ES-I3 (cell line): Measurements from ENCODE around the gene DCXR.

Experiments used
- H3K36me3 ChIP-seq: 2 replicates; pipeline ENCODE4 v1.6.1; 2013; ENCODE audit warnings: mild to moderate bottlenecking, low read length, control low read depth, moderate library complexity; ENCODE audit not compliant: insufficient read depth
- H3K4me1 ChIP-seq: 2 replicates; pipeline ENCODE4 v1.6.1; 2013; ENCODE audit warnings: mild to moderate bottlenecking, control low read depth, low read length; ENCODE audit not compliant: insufficient read depth
- H3K9ac ChIP-seq: 2 replicates; pipeline ENCODE4 v1.6.1; 2013; ENCODE audit warnings: low read depth, mild to moderate bottlenecking, low read length, moderate library complexity
- H3K9me3 ChIP-seq: 2 replicates; pipeline ENCODE4 v1.6.1; 2013; ENCODE audit warnings: mild to moderate bottlenecking, low read length, moderate library complexity; ENCODE audit not compliant: control insufficient read depth, insufficient read depth

DCXR gene

GRCh38 chr17:82037092-82037888 is at the start of gene DCXR:
Gene DCXR, minus strand, starts transcription at chr17:82037697. Its CDS starts 15 bp downstream, at chr17:82037682.
- H3K9me3 ChIP-seq, result no peaks in the 10 kb centered on the region
- peak within 1 kb of the TSS; percentile 87 for H3K9ac ChIP-seq
- H3K4me1 ChIP-seq, result peaks cover 2% of the 10 kb centered on the region; the same call in 1 of the 2 replicates
- no peaks in the 10 kb centered on the region for H3K36me3 ChIP-seq

- Histone ChIP-seq H3K9me3 (no peaks in the 10 kb centered on the region), H3K4me1 (no peaks in the 10 kb centered on the region), H3K9ac (no peak overlapping the region), H3K36me3 (peaks cover 34% of the 10 kb centered on the region)
These were observed 48.7 kb upstream of the DCXR start for GRCh38 chr17:82085931-82086764.

GRCh38 chr17:82085031-82085861 is 47.7 kb upstream of the DCXR start:
- H3K36me3 ChIP-seq, result peaks cover 32% of the 10 kb centered on the region
- H3K4me1 ChIP-seq, result no peaks in the 10 kb centered on the region

GRCh38 chr17:82084373-82085030 is 47.0 kb upstream of the DCXR start:
- Histone ChIP-seq H3K4me1 (no peaks in the 10 kb centered on the region), H3K9ac (no peak overlapping the region), H3K36me3 (peaks cover 32% of the 10 kb centered on the region), H3K9me3 (no peaks in the 10 kb centered on the region)

More at GRCh38 chr17:82085031-82085861, 47.7 kb upstream of the DCXR start:
- no peaks in the 10 kb centered on the region for H3K9me3 ChIP-seq
- no peak overlapping the region for H3K9ac ChIP-seq

GRCh38 chr17:82083533-82084359 is 46.2 kb upstream of the DCXR start:
- Histone ChIP-seq H3K36me3 (peaks cover 32% of the 10 kb centered on the region), H3K9ac (no peak overlapping the region), H3K4me1 (no peaks in the 10 kb centered on the region), H3K9me3 (no peaks in the 10 kb centered on the region)

GRCh38 chr17:82083009-82083408 is 45.5 kb upstream of the DCXR start:
- peaks cover 27% of the 10 kb centered on the region for H3K36me3 ChIP-seq
- no peaks in the 10 kb centered on the region for H3K9me3 ChIP-seq
- H3K4me1 ChIP-seq, result no peaks in the 10 kb centered on the region
- H3K9ac ChIP-seq, result no peak overlapping the region

- H3K9me3 ChIP-seq, result no peaks in the 10 kb centered on the region
- H3K9ac ChIP-seq, result no peak overlapping the region
- peaks cover 27% of the 10 kb centered on the region for H3K36me3 ChIP-seq
- H3K4me1 ChIP-seq, result no peaks in the 10 kb centered on the region
These were observed 45.0 kb upstream of the DCXR start for GRCh38 chr17:82082456-82082855.

GRCh38 chr17:82081966-82082365 is 44.5 kb upstream of the DCXR start:
- H3K9me3 ChIP-seq, result no peaks in the 10 kb centered on the region
- H3K36me3 ChIP-seq, result peaks cover 27% of the 10 kb centered on the region
- H3K9ac ChIP-seq, result no peak overlapping the region
- no peaks in the 10 kb centered on the region for H3K4me1 ChIP-seq

- Histone ChIP-seq H3K4me1 (no peaks in the 10 kb centered on the region), H3K36me3 (peaks cover 27% of the 10 kb centered on the region), H3K9ac (no peak overlapping the region), H3K9me3 (no peaks in the 10 kb centered on the region)
These were observed 44.0 kb upstream of the DCXR start for GRCh38 chr17:82081546-82081945.

- Histone ChIP-seq H3K36me3 (peaks cover 27% of the 10 kb centered on the region), H3K9me3 (no peaks in the 10 kb centered on the region), H3K4me1 (no peaks in the 10 kb centered on the region), H3K9ac (no peak overlapping the region)
These were observed 43.4 kb upstream of the DCXR start for GRCh38 chr17:82080789-82081464.

- Histone ChIP-seq H3K9ac (no peak overlapping the region), H3K36me3 (peaks cover 22% of the 10 kb centered on the region), H3K9me3 (no peaks in the 10 kb centered on the region), H3K4me1 (no peaks in the 10 kb centered on the region)
These were observed 42.7 kb upstream of the DCXR start for GRCh38 chr17:82080048-82080788.

GRCh38 chr17:82079001-82079677 is 41.6 kb upstream of the DCXR start:
- Histone ChIP-seq H3K9ac (no peak overlapping the region), H3K36me3 (peaks cover 22% of the 10 kb centered on the region), H3K4me1 (no peaks in the 10 kb centered on the region), H3K9me3 (no peaks in the 10 kb centered on the region)
